SK-N-SH (cell line): ENCODE results near the gene ITM2B. TPM values are rescaled to one million over a fixed set of nuclear protein-coding genes. Genes with fewer than 3 reads are reported as not detected.

ENCODE experiments used
- CTCF ChIA-PET: fragments of 300-600, 350-600 bp; formaldehyde crosslinking; extraction: SDS; loops from one replicate; lab custom pipeline; 2021; lab: Yijun Ruan, JAX
- POLR2A ChIA-PET: fragments of 350-600 bp; sonication (Branson Sonifier 250); formaldehyde crosslinking; extraction: SDS; loops from one replicate; lab custom pipeline; 2020; ENCODE audit warnings: antibody characterized with exemption, inconsistent platforms; lab: Yijun Ruan, JAX
- DNase-seq: peaks from one replicate; pipeline ENCODE4 v3.0.0; 2012
- H2AFZ ChIP-seq: fragments of 200-600 bp; sonication (generic); 2 replicates; pipeline ENCODE4 v1.8.1; 2016; ENCODE audit warnings: antibody characterized with exemption, mild to moderate bottlenecking, low read depth
- H3F3A ChIP-seq: fragments of 200-600 bp; sonication (generic); replicated peaks from 2 replicates; pipeline ENCODE3; 2016; ENCODE audit warnings: antibody characterized with exemption, mild to moderate bottlenecking; ENCODE audit not compliant: insufficient read depth
- H3K27ac ChIP-seq, 2 experiments: fragments of 200-500 bp in 1 of 2; fragments of 200-600 bp in 1 of 2; sonication (Bioruptor generic) in 1 of 2; sonication (generic), shearing (Covaris generic) in 1 of 2; 2 replicates each; pipeline versions ENCODE4 v1.5.1 to v1.6.1; 2014 to 2016; ENCODE audit warnings: low read depth in 2 of 2, inconsistent platforms in 1 of 2, low read length in 1 of 2, mild to moderate bottlenecking in 1 of 2, mixed read lengths in 1 of 2
- H3K27me3 ChIP-seq: fragments of 200-600 bp; sonication (generic), shearing (Covaris generic); 2 replicates; pipeline ENCODE4 v1.6.1; 2016; ENCODE audit warnings: mixed run types; ENCODE audit not compliant: insufficient read depth
- H3K36me3 ChIP-seq, 2 experiments: fragments of 200-500 bp in 1 of 2; fragments of 200-600 bp in 1 of 2; sonication (Bioruptor generic) in 1 of 2; sonication (generic) in 1 of 2; replicated peaks in 1 of 2; 2 replicates each; pipeline versions ENCODE3 to v1.5.1; 2014 to 2016; ENCODE audit warnings: low read length in 1 of 2, mild to moderate bottlenecking in 1 of 2; ENCODE audit not compliant: insufficient read depth in 2 of 2, control insufficient read depth in 1 of 2
- H3K4me1 ChIP-seq, 2 experiments: fragments of 200-500 bp in 1 of 2; fragments of 200-600 bp in 1 of 2; sonication (Bioruptor generic) in 1 of 2; sonication (generic), shearing (Covaris generic) in 1 of 2; 2 replicates each; pipeline versions ENCODE4 v1.5.1 to v1.6.1; 2014 to 2016; ENCODE audit warnings: low read depth in 1 of 2, low read length in 1 of 2, mixed run types in 1 of 2; ENCODE audit not compliant: insufficient read depth in 2 of 2, control insufficient read depth in 1 of 2
- H3K4me2 ChIP-seq: fragments of 200-600 bp; sonication (generic), shearing (Covaris generic); 2 replicates; pipeline ENCODE4 v1.6.1; 2017; ENCODE audit warnings: mixed run types
- H3K4me3 ChIP-seq, 2 experiments: fragments of 200-500 bp in 1 of 2; fragments of 200-600 bp in 1 of 2; sonication (Bioruptor generic) in 1 of 2; sonication (generic), shearing (Covaris generic) in 1 of 2; 2 replicates each; pipeline versions ENCODE4 v1.5.1 to v1.8.1; 2014 to 2016; ENCODE audit warnings: low read depth in 2 of 2, inconsistent platforms in 1 of 2, low read length in 1 of 2, mild to moderate bottlenecking in 1 of 2, mixed read lengths in 1 of 2, moderate library complexity in 1 of 2
- H3K79me2 ChIP-seq: fragments of 200-600 bp; sonication (generic); 2 replicates; pipeline ENCODE4 v1.8.1; 2017; ENCODE audit warnings: mild to moderate bottlenecking; ENCODE audit not compliant: insufficient read depth
- H3K9ac ChIP-seq: fragments of 200-600 bp; sonication (generic); 2 replicates; pipeline ENCODE4 v1.6.1; 2017; ENCODE audit warnings: mixed run types
- H3K9me2 ChIP-seq: fragments of 200-600 bp; sonication (generic); 2 replicates; pipeline ENCODE4 v1.6.1; 2017; ENCODE audit warnings: mixed run types
- H3K9me3 ChIP-seq: fragments of 200-600 bp; sonication (generic); 2 replicates; pipeline ENCODE4 v1.6.1; 2017; ENCODE audit warnings: mixed run types, mild to moderate bottlenecking, moderate library complexity
- H4K20me1 ChIP-seq: fragments of 200-600 bp; sonication (generic); 2 replicates; pipeline ENCODE4 v1.6.1; 2017; ENCODE audit warnings: mild to moderate bottlenecking, mixed run types; ENCODE audit not compliant: insufficient read depth
- CTCF ChIP-seq: fragments of 200-600 bp; sonication (generic); IDR thresholded peaks from 2 replicates; pipeline ENCODE4 v1.6.1; 2017; ENCODE audit warnings: antibody characterized with exemption, mild to moderate bottlenecking, moderate library complexity
- ELF1 ChIP-seq: IDR thresholded peaks from 2 replicates; pipeline ENCODE4 v1.4.0; 2012
- EP300 ChIP-seq, 2 experiments: IDR thresholded peaks; 2 replicates each; pipeline versions ENCODE4 v1.4.0 to v1.6.1; 2012; ENCODE audit warnings: borderline replicate concordance in 1 of 2, low read depth in 1 of 2, low read length in 1 of 2
- EZH2phosphoT487 ChIP-seq: fragments of 200-600 bp; sonication (generic); IDR thresholded peaks from 2 replicates; pipeline ENCODE4 v1.6.1; 2017; ENCODE audit warnings: low read depth, mixed run types, mild to moderate bottlenecking, antibody characterized with exemption, moderate library complexity, borderline replicate concordance
- JUND ChIP-seq: IDR thresholded peaks from 2 replicates; pipeline ENCODE4 v1.4.0; 2012
- MAX ChIP-seq: IDR thresholded peaks from 2 replicates; pipeline ENCODE4 v1.4.0; 2012; ENCODE audit warnings: low read depth
- MEF2A ChIP-seq: IDR thresholded peaks from 2 replicates; pipeline ENCODE4 v1.4.0; 2012; ENCODE audit warnings: low read depth, borderline replicate concordance
- MXI1 ChIP-seq: IDR thresholded peaks from 2 replicates; pipeline ENCODE4 v1.6.1; 2012; ENCODE audit warnings: mild to moderate bottlenecking, low read depth, low read length, improper control_type of control experiment
- NRF1 ChIP-seq: IDR thresholded peaks from 2 replicates; pipeline ENCODE4 v1.6.1; 2012; ENCODE audit warnings: low read depth, mild to moderate bottlenecking, low read length
- POLR2AphosphoS5 ChIP-seq: IDR thresholded peaks from 2 replicates; pipeline ENCODE4 v1.6.1; 2012; ENCODE audit warnings: low read depth, low read length
- RCOR1 ChIP-seq: fragments of 150-350 bp; IDR thresholded peaks from 2 replicates; pipeline ENCODE4 v1.6.1; 2017; ENCODE audit warnings: antibody characterized with exemption, low read length
- RFX5 ChIP-seq: IDR thresholded peaks from 2 replicates; pipeline ENCODE4 v1.6.1; 2012; ENCODE audit warnings: mild to moderate bottlenecking, improper control_type of control experiment, low read length
- RXRA ChIP-seq: IDR thresholded peaks from 2 replicates; pipeline ENCODE4 v1.4.0; 2012; ENCODE audit warnings: low read depth, mild to moderate bottlenecking, borderline replicate concordance
- SMC3 ChIP-seq: IDR thresholded peaks from 2 replicates; pipeline ENCODE4 v1.6.1; 2012; ENCODE audit warnings: low read depth, low read length, improper control_type of control experiment
- USF1 ChIP-seq: IDR thresholded peaks from 2 replicates; pipeline ENCODE4 v1.4.0; 2012; ENCODE audit warnings: low read depth, borderline replicate concordance
- YY1 ChIP-seq: IDR thresholded peaks from 2 replicates; pipeline ENCODE4 v1.4.0; 2012; ENCODE audit warnings: low read depth, mild to moderate bottlenecking
- ZBTB33 ChIP-seq: IDR thresholded peaks from 2 replicates; pipeline ENCODE4 v1.4.0; 2012; ENCODE audit warnings: low read depth, borderline replicate concordance
- WGBS: methylation state at CpG from one replicate; pipeline ENCODE4 v1.1.6; 2017; ENCODE audit warnings: low lambda C conversion rate; 5-methylcytosine and 5-hydroxymethylcytosine counted together
- polyA plus RNA-seq, 3 experiments: library from polyadenylated mRNA; depleted of rRNA; stranded (reverse); fragments of >200 nt; gene quantifications; 2 replicates each; pipeline ENCODE4 v1.2.3, GENCODE V29; 2012

ITM2B gene
- polyA plus RNA-seq, 1 of the 3 experiments (the other 2 are of a cell fraction) = 184 TPM

- Histone ChIP-seq H2AFZ (no peak overlapping the region), H3K4me3 (no peak overlapping the region), H3K27me3 (no peaks in the 10 kb centered on the region), H3K9me2 (no peaks in the 10 kb centered on the region), H3K9me3 (no peaks in the 10 kb centered on the region), H3K9ac (no peak overlapping the region), H3K4me2 (no peak overlapping the region), H3F3A (peaks cover 6% of the 10 kb centered on the region), H4K20me1 (no peaks in the 10 kb centered on the region), H3K27ac (no peak overlapping the region), H3K36me3 (peaks cover 41 to 54% of the 10 kb centered on the region in 2 experiments), H3K4me1 (peaks cover 0 to 8% of the 10 kb centered on the region in 2 experiments; a peak in 1 of 4 replicates), H3K79me2 (no peaks in the 10 kb centered on the region)
- no peak for DNase-seq
- CTCF ChIA-PET = no interaction called here
- 97% methylated on average over 8 of the region's 8 CpGs for WGBS
- TF ChIP-seq EZH2phosphoT487 = no peak
- no peak for TF ChIP-seq MAX
- TF ChIP-seq POLR2AphosphoS5 = no peak
- no peak for TF ChIP-seq ZBTB33
- no peak for TF ChIP-seq CTCF
- no peak for TF ChIP-seq RXRA
- TF ChIP-seq NRF1 = no peak
- TF ChIP-seq SMC3 = no peak
- no peak for TF ChIP-seq RCOR1
- TF ChIP-seq YY1 = no peak
- POLR2A ChIA-PET = no interaction called here
Measured at GRCh38 chr13:48265217-48265815, 32.3 kb downstream of the ITM2B start.

GRCh38 chr13:48266150-48266549 lies 33.1 kb downstream of the ITM2B start:
- DNase-seq = no peak
- no peak overlapping the region for H2AFZ ChIP-seq

More at GRCh38 chr13:48266150-48266549, 33.1 kb downstream of the ITM2B start:
- peaks cover 6% of the 10 kb centered on the region for H3F3A ChIP-seq
- H3K79me2 ChIP-seq = no peaks in the 10 kb centered on the region
- POLR2A ChIA-PET = interaction anchor here (1.1 kb wide), 1 partner anchor 33 kb away, joined by 3 read pairs; the partner anchor contains the start of gene ITM2B
- H3K9ac ChIP-seq = no peak overlapping the region
- no peak overlapping the region for H3K4me2 ChIP-seq
- peaks cover 34 to 47% of the 10 kb centered on the region in 2 experiments for H3K36me3 ChIP-seq
- no peak for TF ChIP-seq RFX5
- no peak for TF ChIP-seq MEF2A
- no peak for TF ChIP-seq JUND
- no peak for TF ChIP-seq RXRA
- TF ChIP-seq ELF1 = no peak
- no peak for TF ChIP-seq RCOR1
- no peak for TF ChIP-seq POLR2AphosphoS5
- TF ChIP-seq EP300 (IDR thresholded peaks at IDR 0.05; ENCODE audit: borderline replicate concordance in 1 of 2, low read depth in 1 of 2, low read length in 1 of 2) = no peak
- TF ChIP-seq MXI1 = no peak
- TF ChIP-seq USF1 = no peak
- TF ChIP-seq, all 33 proteins: peak for 0
- H3K9me2 ChIP-seq = no peaks in the 10 kb centered on the region
- no peak overlapping the region for H3K4me3 ChIP-seq
- no peaks in the 10 kb centered on the region for H3K27me3 ChIP-seq
- no peaks in the 10 kb centered on the region for H4K20me1 ChIP-seq
- H3K4me1 ChIP-seq = peaks cover 0 to 8% of the 10 kb centered on the region in 2 experiments; a peak in 1 of 4 replicates
- H3K27ac ChIP-seq = no peak overlapping the region
- no peaks in the 10 kb centered on the region for H3K9me3 ChIP-seq
- CTCF ChIA-PET = no interaction called here
